Gastrocnemius medialis (tissue), 4 donors: ENCODE measurements around the gene RPS6KA1.

Experiments used
- CTCF ChIP-seq, 5 experiments: fragments of 450-650 bp in 3 of 5; fragments of 200-600 bp in 2 of 5; sonication (generic) in 2 of 5; IDR thresholded peaks in 4 of 5; conservative IDR thresholded peaks in 1 of 5; 1 replicate in 4 of 5; 2 replicates in 1 of 5; pipeline ENCODE4 v1.5.1; 2016 to 2019; ENCODE audit warnings: antibody characterized with exemption in 5 of 5, mild to moderate bottlenecking in 3 of 5, moderate library complexity in 3 of 5
- POLR2A ChIP-seq, 2 donors: fragments of 450-650 bp; IDR thresholded peaks; one replicate each; pipeline ENCODE4 v1.6.1; 2017; ENCODE audit warnings: antibody characterized with exemption in 2 of 2, mild to moderate bottlenecking in 2 of 2, moderate library complexity in 2 of 2

DNA sequence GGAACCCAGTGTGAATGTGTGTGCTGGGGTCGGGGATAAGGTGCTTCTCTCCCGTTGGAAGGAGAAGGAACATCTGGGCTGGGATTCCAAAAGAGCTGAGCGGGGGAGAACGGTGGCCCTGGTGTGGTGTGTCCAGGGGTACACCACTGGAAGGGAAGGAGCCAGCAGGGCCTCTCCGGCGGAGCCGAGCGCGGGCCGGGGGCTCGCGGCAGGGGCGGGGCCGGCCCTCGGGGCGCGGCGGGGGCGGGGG, 231 bp upstream of the RPS6KA1 start:
- no peak for TF ChIP-seq CTCF (IDR thresholded peaks at IDR 0.05 in 4 of 5, conservative IDR thresholded peaks at IDR 0.05 in 1 of 5)
- TF ChIP-seq POLR2A (IDR thresholded peaks at IDR 0.05) = no peak
